Activated CD8-positive, alpha-beta T cell treated with anti-CD3 and anti-CD28 coated beads, Interleukin-2, amount 10 ng/mL, durations not matched to agents 7 days and 5 days (primary cell): ENCODE data around the gene BAMBI. TPM values are rescaled to one million over a fixed set of nuclear protein-coding genes. Genes with fewer than 3 reads are reported as not detected.

Experiments used
- ATAC-seq: fragments of 150-1000 bp; cut with Tn5 transposase; one replicate; pipeline ENCODE4 v1.10.0; 2021; ENCODE audit warnings: moderate library complexity
- CTCF ChIA-PET: fragments of 350-600 bp; sonication (Branson Sonifier 250); formaldehyde crosslinking; loops from one replicate; lab custom pipeline; 2021; ENCODE audit warnings: antibody characterized with exemption; lab: Charles Lee
- POLR2A ChIA-PET: fragments of 350-600 bp; sonication (Branson Sonifier 250); formaldehyde crosslinking; loops from one replicate; lab custom pipeline; 2021; ENCODE audit warnings: antibody characterized with exemption; lab: Charles Lee
- DNase-seq: peaks from one replicate; pipeline ENCODE4 v3.0.0-alpha.2; 2020
- H3K27ac Mint-ChIP-seq: one replicate; pipeline ENCODE4 v1.8.0; 2021; ENCODE audit warnings: mild to moderate bottlenecking, mixed read lengths
- H3K27me3 Mint-ChIP-seq: one replicate; pipeline ENCODE4 v1.8.0; 2021; ENCODE audit warnings: low read depth, mixed read lengths
- H3K36me3 Mint-ChIP-seq: one replicate; pipeline ENCODE4 v1.8.0; 2021; ENCODE audit warnings: low read depth, mixed read lengths
- H3K4me1 Mint-ChIP-seq: one replicate; pipeline ENCODE4 v1.8.0; 2021; ENCODE audit warnings: low read depth, mixed read lengths
- H3K4me3 Mint-ChIP-seq: one replicate; pipeline ENCODE4 v1.8.0; 2021; ENCODE audit warnings: mild to moderate bottlenecking, mixed read lengths
- H3K9me3 Mint-ChIP-seq: one replicate; pipeline ENCODE4 v1.8.0; 2022; ENCODE audit warnings: mixed read lengths; ENCODE audit not compliant: insufficient read depth
- total RNA-seq, 2 experiments: library from RNA; stranded (reverse); gene quantifications; one replicate each; pipeline ENCODE4 v1.2.3, GENCODE V29; 2021

BAMBI gene
- total RNA-seq, 2 experiments from 2014 or later, result 0.18 TPM; not detected in 1

- no peaks in the 10 kb centered on the region for H3K9me3 Mint-ChIP-seq
- ChIA-PET CTCF (interaction anchor here (1.5 to 1.8 kb wide), 2 partner anchors 10 to 14 kb away, joined by 4 to 6 read pairs; no protein-coding TSS in a partner anchor), POLR2A (no interaction called here)
- no peaks in the 10 kb centered on the region for H3K36me3 Mint-ChIP-seq
- no peak overlapping the region for H3K27ac Mint-ChIP-seq
- peak; percentile 27 for DNase-seq
- peaks cover 25% of the 10 kb centered on the region for H3K4me1 Mint-ChIP-seq
- ATAC-seq, result peak; percentile 3
- H3K27me3 Mint-ChIP-seq, result peaks cover 70% of the 10 kb centered on the region
- H3K4me3 Mint-ChIP-seq, result peak overlapping the region; percentile 62
Observed at GRCh38 chr10:28677888-28678686, 766 bp downstream of the BAMBI start.

GRCh38 chr10:28678687-28679457, 1.6 kb downstream of the BAMBI start:
- ATAC-seq, result no peak
- DNase-seq, result no peak
- CTCF ChIA-PET, result interaction anchor here (1.5 to 1.8 kb wide), 2 partner anchors 10 to 15 kb away, joined by 4 to 6 read pairs; no protein-coding TSS in a partner anchor
- Mint-ChIP-seq H3K27ac (no peak overlapping the region), H3K9me3 (no peaks in the 10 kb centered on the region), H3K36me3 (no peaks in the 10 kb centered on the region), H3K27me3 (peaks cover 66% of the 10 kb centered on the region), H3K4me3 (peak overlapping the region; percentile 62), H3K4me1 (peaks cover 25% of the 10 kb centered on the region)
- POLR2A ChIA-PET, result no interaction called here

- ATAC-seq, result no peak
- H3K27ac Mint-ChIP-seq, result no peak overlapping the region
- no peaks in the 10 kb centered on the region for H3K36me3 Mint-ChIP-seq
- no peak for DNase-seq
- ChIA-PET CTCF (interaction anchor here (1.4 to 2.0 kb wide), 2 partner anchors 16 to 312 kb away, joined by 5 to 8 read pairs; no protein-coding TSS in a partner anchor), POLR2A (no interaction called here)
- H3K27me3 Mint-ChIP-seq, result peaks cover 61% of the 10 kb centered on the region
- H3K4me3 Mint-ChIP-seq, result no peak overlapping the region
- peaks cover 25% of the 10 kb centered on the region for H3K4me1 Mint-ChIP-seq
- no peaks in the 10 kb centered on the region for H3K9me3 Mint-ChIP-seq
Observed at GRCh38 chr10:28679581-28680357, 2.4 kb downstream of the BAMBI start.

GRCh38 chr10:28680358-28680752, 3.0 kb downstream of the BAMBI start:
- H3K4me1 Mint-ChIP-seq, result peaks cover 25% of the 10 kb centered on the region
- CTCF ChIA-PET, result interaction anchor here (1.4 to 2.0 kb wide), 2 partner anchors 16 to 311 kb away, joined by 5 to 8 read pairs; no protein-coding TSS in a partner anchor
- H3K27ac Mint-ChIP-seq, result no peak overlapping the region
- H3K27me3 Mint-ChIP-seq, result peaks cover 55% of the 10 kb centered on the region
- ATAC-seq, result no peak
- POLR2A ChIA-PET, result no interaction called here
- H3K4me3 Mint-ChIP-seq, result no peak overlapping the region
- H3K9me3 Mint-ChIP-seq, result no peaks in the 10 kb centered on the region
- DNase-seq, result no peak
- no peaks in the 10 kb centered on the region for H3K36me3 Mint-ChIP-seq

GRCh38 chr10:28681291-28681763, 4.0 kb downstream of the BAMBI start:
- H3K27me3 Mint-ChIP-seq, result peaks cover 48% of the 10 kb centered on the region
- no peaks in the 10 kb centered on the region for H3K36me3 Mint-ChIP-seq
- peaks cover 23% of the 10 kb centered on the region for H3K4me1 Mint-ChIP-seq
- CTCF ChIA-PET, result interaction anchor here (0.7 to 2.0 kb wide), 2 partner anchors 17 to 1908 kb away, joined by 3 to 8 read pairs; no protein-coding TSS in a partner anchor
- ATAC-seq, result no peak
- POLR2A ChIA-PET, result interaction anchor here (1.2 kb wide), 1 partner anchor 149 kb away, joined by 5 read pairs; no protein-coding TSS in a partner anchor
- no peak overlapping the region for H3K4me3 Mint-ChIP-seq
- no peak overlapping the region for H3K27ac Mint-ChIP-seq
- DNase-seq, result no peak
- no peaks in the 10 kb centered on the region for H3K9me3 Mint-ChIP-seq

- Mint-ChIP-seq H3K27ac (no peak overlapping the region), H3K4me3 (no peak overlapping the region), H3K9me3 (no peaks in the 10 kb centered on the region), H3K4me1 (peaks cover 19% of the 10 kb centered on the region), H3K27me3 (peaks cover 48% of the 10 kb centered on the region), H3K36me3 (no peaks in the 10 kb centered on the region)
- CTCF ChIA-PET, result interaction anchor here (0.7 to 1.0 kb wide), 2 partner anchors 18 to 1908 kb away, joined by 3 read pairs; no protein-coding TSS in a partner anchor
- ATAC-seq (no peak), DNase-seq (no peak)
- POLR2A ChIA-PET, result interaction anchor here (1.2 kb wide), 1 partner anchor 150 kb away, joined by 5 read pairs; no protein-coding TSS in a partner anchor
Observed at GRCh38 chr10:28681928-28682750, 4.8 kb downstream of the BAMBI start.

GRCh38 chr10:28684157-28684985, 7.0 kb downstream of the BAMBI start:
- peaks cover 8% of the 10 kb centered on the region for H3K4me1 Mint-ChIP-seq
- CTCF ChIA-PET, result interaction anchor here (1.3 kb wide), 1 partner anchor 20 kb away, joined by 4 read pairs; no protein-coding TSS in a partner anchor
- no peak overlapping the region for H3K27ac Mint-ChIP-seq
- ATAC-seq (no peak), DNase-seq (no peak)
- H3K36me3 Mint-ChIP-seq, result no peaks in the 10 kb centered on the region
- no peaks in the 10 kb centered on the region for H3K9me3 Mint-ChIP-seq
- H3K27me3 Mint-ChIP-seq, result peaks cover 39% of the 10 kb centered on the region
- H3K4me3 Mint-ChIP-seq, result no peak overlapping the region
- POLR2A ChIA-PET, result no interaction called here

- no peak overlapping the region for H3K27ac Mint-ChIP-seq
- no peaks in the 10 kb centered on the region for H3K36me3 Mint-ChIP-seq
- H3K27me3 Mint-ChIP-seq, result peaks cover 32% of the 10 kb centered on the region
- ATAC-seq, result no peak
- no peak overlapping the region for H3K4me3 Mint-ChIP-seq
- ChIA-PET POLR2A (no interaction called here), CTCF (interaction anchor here (1.3 kb wide), 1 partner anchor 21 kb away, joined by 4 read pairs; no protein-coding TSS in a partner anchor)
- H3K9me3 Mint-ChIP-seq, result no peaks in the 10 kb centered on the region
- peaks cover 3% of the 10 kb centered on the region for H3K4me1 Mint-ChIP-seq
- DNase-seq, result no peak
Observed at GRCh38 chr10:28684986-28685580, 7.8 kb downstream of the BAMBI start.

GRCh38 chr10:28685717-28686116, 8.4 kb downstream of the BAMBI start:
- ChIA-PET POLR2A (no interaction called here), CTCF (no interaction called here)
- Mint-ChIP-seq H3K27ac (no peak overlapping the region), H3K4me3 (no peak overlapping the region), H3K4me1 (no peaks in the 10 kb centered on the region), H3K36me3 (no peaks in the 10 kb centered on the region), H3K9me3 (no peaks in the 10 kb centered on the region), H3K27me3 (peaks cover 25% of the 10 kb centered on the region)
- DNase-seq, result no peak
- no peak for ATAC-seq
